Fibroblast of pulmonary artery (primary cell): ENCODE measurements around the gene NRXN3.

Source experiments
- DNase-seq: peaks from one replicate; pipeline ENCODE4 v3.0.0-alpha.2; 2010; ENCODE audit warnings: low read depth
- H3K4me3 ChIP-seq: replicated peaks from 2 replicates; pipeline ENCODE4 v1.5.1; 2011; ENCODE audit warnings: low read depth, mild to moderate bottlenecking, control low read depth, low read length, moderate library complexity
- CTCF ChIP-seq: IDR thresholded peaks from 2 replicates; pipeline ENCODE4 v1.5.1; 2011; ENCODE audit warnings: mild to moderate bottlenecking, control low read depth, low read length, inconsistent platforms; ENCODE audit errors: missing control alignments

The NRXN3 gene

GRCh38 chr14:78245238-78245637 lies 75.1 kb downstream of the NRXN3 start:
- H3K4me3 ChIP-seq = no peak overlapping the region
- no peak for TF ChIP-seq CTCF
- no peak for DNase-seq

- no peak overlapping the region for H3K4me3 ChIP-seq
- no peak for TF ChIP-seq CTCF
- DNase-seq = no peak
Measured at GRCh38 chr14:78248501-78249090, 78.4 kb downstream of the NRXN3 start.

- no peak for TF ChIP-seq CTCF
- no peak overlapping the region for H3K4me3 ChIP-seq
- DNase-seq = no peak
Measured at GRCh38 chr14:78251308-78251707, 81.1 kb downstream of the NRXN3 start.

GRCh38 chr14:78253986-78254385 lies 83.8 kb downstream of the NRXN3 start:
- TF ChIP-seq CTCF = no peak
- peak; percentile 3 for DNase-seq
- H3K4me3 ChIP-seq = no peak overlapping the region

- TF ChIP-seq CTCF = no peak
- H3K4me3 ChIP-seq = no peak overlapping the region
- no peak for DNase-seq
Measured at GRCh38 chr14:78254911-78255461, 84.8 kb downstream of the NRXN3 start.

- DNase-seq = no peak
- TF ChIP-seq CTCF = no peak
- no peak overlapping the region for H3K4me3 ChIP-seq
Measured at GRCh38 chr14:78259831-78260230, 89.7 kb downstream of the NRXN3 start.
